GM13977 (cell line): ENCODE results near the gene RASIP1.

ENCODE experiments used
- DNase-seq: peaks from one replicate; pipeline ENCODE4 v3.0.0; 2012; ENCODE audit warnings: low spot score
- CTCF ChIP-seq: IDR thresholded peaks from 2 replicates; pipeline ENCODE4 v1.5.1; 2012; ENCODE audit warnings: mild to moderate bottlenecking, control low read depth; ENCODE audit not compliant: insufficient read depth; ENCODE audit errors: extremely low read depth, missing control alignments
- in situ Hi-C: fragments of 300-500 bp; cut with MboI; formaldehyde crosslinking; loops from one replicate; pipeline ENCODE4 v1.12.0; 2022; ENCODE audit warnings: low sequenced_read_pairs, low pct_unique_long_range_greater_than_20kb, mixed read lengths, inconsistent platforms; ENCODE audit not compliant: unreplicated experiment

RASIP1 gene

GRCh38 chr19:48713041-48713863 is 27.2 kb downstream of the RASIP1 start:
- no peak for TF ChIP-seq CTCF
- in situ Hi-C loops, result no loop called here
- no peak for DNase-seq

GRCh38 chr19:48711106-48711662 is 29.2 kb downstream of the RASIP1 start:
- TF ChIP-seq CTCF, result no peak
- in situ Hi-C loops, result no loop called here
- no peak for DNase-seq

GRCh38 chr19:48708471-48708870 is 31.9 kb downstream of the RASIP1 start:
- DNase-seq, result no peak
- no peak for TF ChIP-seq CTCF
- in situ Hi-C loops, result no loop called here

GRCh38 chr19:48705431-48705830 is 35.0 kb downstream of the RASIP1 start:
- TF ChIP-seq CTCF, result no peak
- in situ Hi-C loops, result no loop called here
- DNase-seq, result no peak

GRCh38 chr19:48703316-48703715 is 37.1 kb downstream of the RASIP1 start:
- no peak for DNase-seq
- TF ChIP-seq CTCF, result no peak
- in situ Hi-C loops, result no loop called here

GRCh38 chr19:48702701-48703100 is 37.7 kb downstream of the RASIP1 start:
- TF ChIP-seq CTCF, result no peak
- in situ Hi-C loops, result no loop called here

More at GRCh38 chr19:48702701-48703100, 37.7 kb downstream of the RASIP1 start:
- no peak for DNase-seq
